Loucy (cell line): ENCODE results near the gene TMEM45A.

Source experiments
- CTCF ChIP-seq: fragments of 200-600 bp; sonication (generic); conservative IDR thresholded peaks from 2 replicates; pipeline ENCODE4 v1.5.1; 2014; ENCODE audit warnings: mild to moderate bottlenecking, antibody characterized with exemption, low read length
- EZH2phosphoT487 ChIP-seq: fragments of 200-600 bp; IDR thresholded peaks from 2 replicates; pipeline ENCODE4 v1.6.1; 2018; ENCODE audit warnings: antibody characterized with exemption, mild to moderate bottlenecking, moderate library complexity, borderline replicate concordance

- TF ChIP-seq CTCF (no peak), EZH2phosphoT487 (no peak)
Observed at GRCh38 chr3:100457811-100458210, 34.6 kb upstream of the TMEM45A start.
